GM23338 (cell line): Measurements from ENCODE around the gene MPHOSPH6. TPM values are rescaled to one million over a fixed set of nuclear protein-coding genes. Genes with fewer than 3 reads are reported as not detected.
A peak's percentile ranks its signal among the peaks of the same experiment; 100 is the strongest.

Experiments used
- ATAC-seq: fragments of 200-7000 bp; cut with Tn5 transposase; 3 replicates; pipeline ENCODE4 v1.9.1; 2020
- DNase-seq: peaks from one replicate; pipeline ENCODE4 v3.0.0-alpha.2; 2015; ENCODE audit warnings: low spot score
- H2AFZ ChIP-seq: fragments of 200-600 bp; sonication (generic); 2 replicates; pipeline ENCODE4 v1.8.0; 2016; ENCODE audit warnings: antibody characterized with exemption, mild to moderate bottlenecking, moderate library complexity
- H3F3A ChIP-seq: fragments of 200-600 bp; sonication (generic); replicated peaks from 2 replicates; pipeline ENCODE4 v1.8.0; 2017; ENCODE audit warnings: antibody characterized with exemption, mixed run types, low read depth
- H3K27ac ChIP-seq: fragments of 200-600 bp; sonication (generic); 2 replicates; pipeline ENCODE4 v1.6.1; 2016; ENCODE audit warnings: low read depth
- H3K27me3 ChIP-seq: fragments of 200-600 bp; sonication (generic); 2 replicates; pipeline ENCODE4 v1.8.0; 2016; ENCODE audit warnings: mild to moderate bottlenecking, mixed run types, moderate library complexity; ENCODE audit not compliant: insufficient read depth
- H3K36me3 ChIP-seq: fragments of 200-600 bp; sonication (generic); 2 replicates; pipeline ENCODE4 v1.8.0; 2016; ENCODE audit warnings: mild to moderate bottlenecking; ENCODE audit not compliant: insufficient read depth
- H3K4me1 ChIP-seq: fragments of 200-600 bp; sonication (generic); 2 replicates; pipeline ENCODE4 v1.8.0; 2016; ENCODE audit warnings: mild to moderate bottlenecking, moderate library complexity; ENCODE audit not compliant: insufficient read depth
- H3K4me2 ChIP-seq: fragments of 200-600 bp; sonication (generic); 2 replicates; pipeline ENCODE4 v1.7.1; 2017; ENCODE audit warnings: mixed run types
- H3K4me3 ChIP-seq: fragments of 200-600 bp; sonication (generic); 2 replicates; pipeline ENCODE4 v1.6.1; 2016; ENCODE audit warnings: mixed run types
- H3K79me2 ChIP-seq: fragments of 200-600 bp; sonication (generic); replicated peaks from 2 replicates; pipeline ENCODE4 v1.8.0; 2017; ENCODE audit warnings: mild to moderate bottlenecking; ENCODE audit not compliant: insufficient read depth
- H3K9me2 ChIP-seq: fragments of 200-600 bp; sonication (generic); 2 replicates; pipeline ENCODE4 v1.8.0; 2017; ENCODE audit not compliant: insufficient read depth
- H4K20me1 ChIP-seq: fragments of 200-600 bp; sonication (generic); replicated peaks from 2 replicates; pipeline ENCODE4 v1.8.0; 2017; ENCODE audit warnings: mild to moderate bottlenecking; ENCODE audit not compliant: insufficient read depth
- H3K27ac Mint-ChIP-seq: 2 replicates; pipeline ENCODE4 v1.8.0; 2020; ENCODE audit warnings: inconsistent platforms, mild to moderate bottlenecking, moderate library complexity, mixed read lengths
- H3K27me3 Mint-ChIP-seq: 3 replicates; pipeline ENCODE4 v1.8.0; 2022; ENCODE audit warnings: low read depth, mild to moderate bottlenecking, moderate library complexity, mixed read lengths, inconsistent platforms; ENCODE audit not compliant: insufficient read depth, poor library complexity
- H3K36me3 Mint-ChIP-seq: 3 replicates; pipeline ENCODE4 v1.8.0; 2021; ENCODE audit warnings: low read depth, mild to moderate bottlenecking, inconsistent platforms, moderate library complexity, mixed read lengths
- H3K4me1 Mint-ChIP-seq: 3 replicates; pipeline ENCODE4 v1.8.0; 2020; ENCODE audit warnings: mild to moderate bottlenecking, inconsistent platforms, mixed read lengths
- H3K4me3 Mint-ChIP-seq: 3 replicates; pipeline ENCODE4 v1.8.0; 2021; ENCODE audit warnings: moderate library complexity, mild to moderate bottlenecking, inconsistent platforms, mixed read lengths
- H3K9me3 Mint-ChIP-seq: 3 replicates; pipeline ENCODE4 v1.8.0; 2020; ENCODE audit warnings: moderate library complexity, mild to moderate bottlenecking, inconsistent platforms, mixed read lengths
- EZH2phosphoT487 ChIP-seq: fragments of 200-600 bp; sonication (generic); IDR thresholded peaks from one replicate; pipeline ENCODE4 v1.8.1; 2018; ENCODE audit warnings: antibody characterized with exemption; ENCODE audit not compliant: unreplicated experiment
- JUNB ChIP-seq: IDR thresholded peaks from one replicate; pipeline ENCODE4 v1.6.1; 2016; ENCODE audit warnings: antibody characterized with exemption; ENCODE audit not compliant: unreplicated experiment
- NANOG ChIP-seq: IDR thresholded peaks from 2 replicates; pipeline ENCODE4 v1.6.1; 2016; ENCODE audit warnings: antibody characterized with exemption, borderline replicate concordance
- POLR2AphosphoS5 ChIP-seq: IDR thresholded peaks from 2 replicates; pipeline ENCODE4 v1.6.1; 2016; ENCODE audit warnings: antibody characterized with exemption, low read depth
- STAT1 ChIP-seq: IDR thresholded peaks from one replicate; pipeline ENCODE4 v1.6.1; 2016; ENCODE audit warnings: antibody characterized with exemption; ENCODE audit not compliant: unreplicated experiment
- ZNF114 ChIP-seq: fragments of 250-450 bp; sonication (Bioruptor Pico); IDR thresholded peaks from 2 replicates; pipeline ENCODE4 v1.5.0; 2020; ENCODE audit warnings: mild to moderate bottlenecking, moderate library complexity
- ZNF331 ChIP-seq: fragments of 250-450 bp; sonication (Bioruptor Pico); IDR thresholded peaks from 2 replicates; pipeline ENCODE4 v1.5.0; 2020; ENCODE audit warnings: low read depth, mild to moderate bottlenecking, moderate library complexity
- polyA plus RNA-seq: library from polyadenylated mRNA; unstranded; fragments of >200 nt; fragmentation: Nextera tagmentation; extraction: Ambion mirVana; gene quantifications from 2 replicates; pipeline ENCODE4 v1.2.1, GENCODE V29; 2016
- total RNA-seq: library from RNA; depleted of rRNA; stranded (reverse); fragments of >200 nt; shearing (Covaris generic); gene quantifications from 2 replicates; pipeline ENCODE4 v1.2.3, GENCODE V29; 2014
- TF ChIP-seq, protein P1 (sequence below): fragments of 250-450 bp; sonication (Bioruptor Pico); IDR thresholded peaks from 2 replicates; pipeline ENCODE4 v1.5.0; 2020; ENCODE audit warnings: mild to moderate bottlenecking, moderate library complexity
- TF ChIP-seq, protein P2 (sequence below): IDR thresholded peaks from 2 replicates; pipeline ENCODE4 v1.6.1; 2016; ENCODE audit warnings: antibody characterized with exemption

MPHOSPH6 gene
- total and polyA plus RNA-seq, 2 experiments from 2014 or later, result 40.8 to 94.7 TPM

DNA sequence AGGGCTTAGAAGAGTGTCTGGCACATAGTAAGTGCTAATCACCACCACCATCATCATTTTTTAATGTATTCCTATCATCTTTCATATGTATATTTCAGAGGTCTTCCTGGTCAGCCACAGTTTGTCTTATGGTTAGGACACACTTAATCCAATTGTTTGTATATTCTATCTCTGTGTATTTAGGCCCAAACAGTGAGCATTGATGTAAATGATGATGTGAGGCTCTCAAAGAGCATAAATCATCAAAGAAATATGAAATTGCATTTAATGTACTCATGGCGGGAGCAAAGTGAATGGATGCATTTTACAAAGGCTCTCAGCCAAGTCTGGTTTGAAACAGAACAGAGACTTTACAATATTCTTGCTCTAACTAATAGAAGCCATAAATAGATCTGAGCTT, 24.1 kb upstream of the MPHOSPH6 start:
- no peak overlapping the region for H3K27ac ChIP-seq
- Mint-ChIP-seq H3K27me3 (no peaks in the 10 kb centered on the region), H3K36me3 (no peaks in the 10 kb centered on the region), H3K9me3 (no peaks in the 10 kb centered on the region), H3K4me3 (no peak overlapping the region), H3K4me1 (peaks cover 4% of the 10 kb centered on the region; the same call in 2 of the 3 replicates), H3K27ac (no peak overlapping the region)
- no peak overlapping the region for H3K4me2 ChIP-seq
- no peaks in the 10 kb centered on the region for H3K4me1 ChIP-seq
- no peak overlapping the region for H2AFZ ChIP-seq
- H3F3A ChIP-seq, result no peaks in the 10 kb centered on the region
- no peaks in the 10 kb centered on the region for H3K9me2 ChIP-seq
- ATAC-seq, result no peak
- H3K27me3 ChIP-seq, result no peaks in the 10 kb centered on the region
- DNase-seq, result no peak
- no peaks in the 10 kb centered on the region for H3K79me2 ChIP-seq
- H3K36me3 ChIP-seq, result no peaks in the 10 kb centered on the region
- H3K4me3 ChIP-seq, result no peak overlapping the region
- H4K20me1 ChIP-seq, result no peaks in the 10 kb centered on the region
- TF ChIP-seq ZNF114 (no peak), NANOG (no peak), POLR2AphosphoS5 (no peak), ZNF331 (CRISPR knock-in tag) (no peak)
- TF ChIP-seq, protein P1, sequence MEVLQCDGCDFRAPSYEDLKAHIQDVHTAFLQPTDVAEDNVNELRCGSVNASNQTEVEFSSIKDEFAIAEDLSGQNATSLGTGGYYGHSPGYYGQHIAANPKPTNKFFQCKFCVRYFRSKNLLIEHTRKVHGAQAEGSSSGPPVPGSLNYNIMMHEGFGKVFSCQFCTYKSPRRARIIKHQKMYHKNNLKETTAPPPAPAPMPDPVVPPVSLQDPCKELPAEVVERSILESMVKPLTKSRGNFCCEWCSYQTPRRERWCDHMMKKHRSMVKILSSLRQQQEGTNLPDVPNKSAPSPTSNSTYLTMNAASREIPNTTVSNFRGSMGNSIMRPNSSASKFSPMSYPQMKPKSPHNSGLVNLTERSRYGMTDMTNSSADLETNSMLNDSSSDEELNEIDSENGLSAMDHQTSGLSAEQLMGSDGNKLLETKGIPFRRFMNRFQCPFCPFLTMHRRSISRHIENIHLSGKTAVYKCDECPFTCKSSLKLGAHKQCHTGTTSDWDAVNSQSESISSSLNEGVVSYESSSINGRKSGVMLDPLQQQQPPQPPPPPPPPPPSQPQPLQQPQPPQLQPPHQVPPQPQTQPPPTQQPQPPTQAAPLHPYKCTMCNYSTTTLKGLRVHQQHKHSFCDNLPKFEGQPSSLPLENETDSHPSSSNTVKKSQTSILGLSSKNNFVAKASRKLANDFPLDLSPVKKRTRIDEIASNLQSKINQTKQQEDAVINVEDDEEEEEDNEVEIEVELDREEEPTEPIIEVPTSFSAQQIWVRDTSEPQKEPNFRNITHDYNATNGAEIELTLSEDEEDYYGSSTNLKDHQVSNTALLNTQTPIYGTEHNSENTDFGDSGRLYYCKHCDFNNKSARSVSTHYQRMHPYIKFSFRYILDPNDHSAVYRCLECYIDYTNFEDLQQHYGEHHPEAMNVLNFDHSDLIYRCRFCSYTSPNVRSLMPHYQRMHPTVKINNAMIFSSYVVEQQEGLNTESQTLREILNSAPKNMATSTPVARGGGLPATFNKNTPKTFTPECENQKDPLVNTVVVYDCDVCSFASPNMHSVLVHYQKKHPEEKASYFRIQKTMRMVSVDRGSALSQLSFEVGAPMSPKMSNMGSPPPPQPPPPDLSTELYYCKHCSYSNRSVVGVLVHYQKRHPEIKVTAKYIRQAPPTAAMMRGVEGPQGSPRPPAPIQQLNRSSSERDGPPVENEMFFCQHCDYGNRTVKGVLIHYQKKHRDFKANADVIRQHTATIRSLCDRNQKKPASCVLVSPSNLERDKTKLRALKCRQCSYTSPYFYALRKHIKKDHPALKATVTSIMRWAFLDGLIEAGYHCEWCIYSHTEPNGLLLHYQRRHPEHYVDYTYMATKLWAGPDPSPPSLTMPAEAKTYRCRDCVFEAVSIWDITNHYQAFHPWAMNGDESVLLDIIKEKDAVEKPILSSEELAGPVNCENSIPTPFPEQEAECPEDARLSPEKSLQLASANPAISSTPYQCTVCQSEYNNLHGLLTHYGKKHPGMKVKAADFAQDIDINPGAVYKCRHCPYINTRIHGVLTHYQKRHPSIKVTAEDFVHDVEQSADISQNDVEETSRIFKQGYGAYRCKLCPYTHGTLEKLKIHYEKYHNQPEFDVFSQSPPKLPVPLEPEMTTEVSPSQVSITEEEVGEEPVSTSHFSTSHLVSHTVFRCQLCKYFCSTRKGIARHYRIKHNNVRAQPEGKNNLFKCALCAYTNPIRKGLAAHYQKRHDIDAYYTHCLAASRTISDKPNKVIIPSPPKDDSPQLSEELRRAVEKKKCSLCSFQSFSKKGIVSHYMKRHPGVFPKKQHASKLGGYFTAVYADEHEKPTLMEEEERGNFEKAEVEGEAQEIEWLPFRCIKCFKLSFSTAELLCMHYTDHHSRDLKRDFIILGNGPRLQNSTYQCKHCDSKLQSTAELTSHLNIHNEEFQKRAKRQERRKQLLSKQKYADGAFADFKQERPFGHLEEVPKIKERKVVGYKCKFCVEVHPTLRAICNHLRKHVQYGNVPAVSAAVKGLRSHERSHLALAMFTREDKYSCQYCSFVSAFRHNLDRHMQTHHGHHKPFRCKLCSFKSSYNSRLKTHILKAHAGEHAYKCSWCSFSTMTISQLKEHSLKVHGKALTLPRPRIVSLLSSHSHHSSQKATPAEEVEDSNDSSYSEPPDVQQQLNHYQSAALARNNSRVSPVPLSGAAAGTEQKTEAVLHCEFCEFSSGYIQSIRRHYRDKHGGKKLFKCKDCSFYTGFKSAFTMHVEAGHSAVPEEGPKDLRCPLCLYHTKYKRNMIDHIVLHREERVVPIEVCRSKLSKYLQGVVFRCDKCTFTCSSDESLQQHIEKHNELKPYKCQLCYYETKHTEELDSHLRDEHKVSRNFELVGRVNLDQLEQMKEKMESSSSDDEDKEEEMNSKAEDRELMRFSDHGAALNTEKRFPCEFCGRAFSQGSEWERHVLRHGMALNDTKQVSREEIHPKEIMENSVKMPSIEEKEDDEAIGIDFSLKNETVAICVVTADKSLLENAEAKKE (CRISPR knock-in tag), result no peak

GRCh38 chr16:82192665-82193064, 22.6 kb upstream of the MPHOSPH6 start:
- H3K4me3 ChIP-seq, result no peak overlapping the region
- no peak for DNase-seq
- H3K27ac Mint-ChIP-seq, result no peak overlapping the region
- peaks cover 14% of the 10 kb centered on the region; the same call in 2 of the 3 replicates for H3K4me1 Mint-ChIP-seq
- H2AFZ ChIP-seq, result 0 out of 2 replicates have a peak overlapping the region, but pooled peaks have one; percentile 28
- no peaks in the 10 kb centered on the region for H3F3A ChIP-seq
- no peak overlapping the region for H3K27ac ChIP-seq
- no peak overlapping the region for H3K4me2 ChIP-seq
- H3K79me2 ChIP-seq, result no peaks in the 10 kb centered on the region
- no peaks in the 10 kb centered on the region for H3K9me2 ChIP-seq
- no peaks in the 10 kb centered on the region for H3K4me1 ChIP-seq
- no peaks in the 10 kb centered on the region for H3K36me3 ChIP-seq
- no peaks in the 10 kb centered on the region for H3K36me3 Mint-ChIP-seq
- H3K27me3 Mint-ChIP-seq, result no peaks in the 10 kb centered on the region
- no peak overlapping the region for H3K4me3 Mint-ChIP-seq
- no peaks in the 10 kb centered on the region for H3K27me3 ChIP-seq
- no peak for ATAC-seq
- H4K20me1 ChIP-seq, result no peaks in the 10 kb centered on the region
- no peaks in the 10 kb centered on the region for H3K9me3 Mint-ChIP-seq
- TF ChIP-seq EZH2phosphoT487 (no peak), JUNB (no peak), STAT1 (no peak), POLR2AphosphoS5 (no peak)
- TF ChIP-seq, protein P2, sequence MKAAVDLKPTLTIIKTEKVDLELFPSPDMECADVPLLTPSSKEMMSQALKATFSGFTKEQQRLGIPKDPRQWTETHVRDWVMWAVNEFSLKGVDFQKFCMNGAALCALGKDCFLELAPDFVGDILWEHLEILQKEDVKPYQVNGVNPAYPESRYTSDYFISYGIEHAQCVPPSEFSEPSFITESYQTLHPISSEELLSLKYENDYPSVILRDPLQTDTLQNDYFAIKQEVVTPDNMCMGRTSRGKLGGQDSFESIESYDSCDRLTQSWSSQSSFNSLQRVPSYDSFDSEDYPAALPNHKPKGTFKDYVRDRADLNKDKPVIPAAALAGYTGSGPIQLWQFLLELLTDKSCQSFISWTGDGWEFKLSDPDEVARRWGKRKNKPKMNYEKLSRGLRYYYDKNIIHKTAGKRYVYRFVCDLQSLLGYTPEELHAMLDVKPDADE, result no peak
